Right ventricle myocardium inferior (tissue), 1 donor: Measurements from ENCODE around the gene ERAP2. TPM values are rescaled to one million over a fixed set of nuclear protein-coding genes. Genes with fewer than 3 reads are reported as not detected.
"Not testable (repeated sequence)": the region's sequence is repeated elsewhere in the genome, so short reads cannot be mapped to it uniquely, and the experiment has no call there.

ENCODE experiments used
- ATAC-seq: fragments of 200-7000 bp; cut with Tn5 transposase; one replicate; pipeline ENCODE4 v1.9.1; 2020; ENCODE audit warnings: mild to moderate bottlenecking, moderate library complexity
- DNase-seq: peaks from one replicate; pipeline ENCODE4 v3.0.0; 2021; ENCODE audit errors: missing footprints
- intact Hi-C: fragments of 100-400 bp; cut with DNase I; formaldehyde crosslinking; loops from one replicate; pipeline ENCODE4 v1.11.0; 2022
- total RNA-seq: library from RNA; stranded (reverse); fragmentation: NEBNext Ultra II Directional; extraction: Animal tissue kit (Norgen Biotek cat#: 25700); gene quantifications from one replicate; pipeline ENCODE4 v1.2.1, GENCODE V29; 2021
- donor health status: DM: no; HTN: yes; CAD: no; lungs with severe emphysema.

Gene ERAP2
- total RNA-seq, 1 donor from 2014 or later, result 6.4 TPM

DNA sequence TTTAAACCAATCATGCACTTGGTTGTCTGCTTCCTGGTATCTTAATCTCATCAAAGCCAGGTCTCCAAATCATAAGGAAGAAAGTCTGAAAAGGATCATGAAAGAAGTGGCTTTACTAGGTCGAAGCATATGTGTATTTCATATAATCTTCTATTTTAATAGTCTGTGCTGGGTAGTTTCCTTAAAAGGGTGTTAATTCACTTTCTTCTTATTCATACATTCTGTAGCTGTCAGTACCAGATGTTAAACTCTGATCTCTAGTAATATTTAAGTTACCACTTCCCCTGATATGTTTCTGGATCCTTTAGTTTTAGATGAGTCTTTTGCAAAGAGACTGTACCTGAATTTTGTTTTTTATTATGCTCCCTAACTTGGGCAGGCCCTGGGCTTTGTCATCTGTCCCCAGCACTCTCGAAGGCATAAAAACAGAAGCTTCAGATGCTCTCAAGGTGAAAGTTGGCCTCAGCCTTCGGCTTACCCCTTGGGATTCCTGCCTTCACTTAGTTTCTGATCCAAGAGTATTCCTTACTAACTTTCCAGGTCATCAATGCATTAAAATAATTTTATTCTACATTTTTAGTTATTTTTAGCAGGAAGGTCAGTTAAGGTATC is 44.5 kb downstream of the ERAP2 start:
- intact Hi-C loops, result no loop called here
- DNase-seq (no peak), ATAC-seq (no peak)

DNA sequence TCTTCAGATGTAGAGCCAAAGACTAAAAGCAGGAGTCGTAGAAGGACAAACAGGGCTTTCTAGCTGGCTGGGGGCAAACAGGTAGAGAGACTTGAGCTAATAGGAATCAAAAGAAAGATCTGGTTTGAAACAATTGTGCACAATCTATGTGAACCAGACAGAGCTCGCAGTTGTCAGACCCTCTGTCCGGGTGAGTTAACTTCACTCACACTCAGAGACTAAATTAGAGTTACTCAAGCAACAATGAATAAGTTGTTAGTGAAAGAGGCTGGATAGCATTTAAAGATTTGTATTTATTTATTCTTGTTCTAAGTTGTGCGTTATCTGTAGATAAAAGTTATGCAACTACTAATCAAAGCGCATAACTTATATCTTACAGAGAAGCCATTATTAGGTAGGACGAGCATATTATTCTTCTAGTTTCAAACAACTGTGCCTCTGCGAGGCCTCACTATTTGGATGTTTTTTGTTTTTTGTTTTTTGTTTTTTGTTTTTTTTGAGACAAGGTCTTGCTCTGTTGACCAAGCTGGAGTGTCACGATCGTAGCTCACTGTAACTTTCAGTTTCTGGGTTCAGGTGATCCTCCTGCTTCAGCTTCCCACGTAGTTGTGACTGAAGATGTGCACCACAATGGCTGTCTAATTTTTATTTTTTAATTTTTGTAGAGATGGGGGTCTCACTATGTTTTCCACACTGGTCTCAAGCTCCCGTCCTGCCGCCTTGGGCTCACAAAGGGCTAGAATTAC is 46.4 kb downstream of the ERAP2 start:
- no peak for ATAC-seq
- intact Hi-C loops, result no loop called here
- no peak for DNase-seq

DNA sequence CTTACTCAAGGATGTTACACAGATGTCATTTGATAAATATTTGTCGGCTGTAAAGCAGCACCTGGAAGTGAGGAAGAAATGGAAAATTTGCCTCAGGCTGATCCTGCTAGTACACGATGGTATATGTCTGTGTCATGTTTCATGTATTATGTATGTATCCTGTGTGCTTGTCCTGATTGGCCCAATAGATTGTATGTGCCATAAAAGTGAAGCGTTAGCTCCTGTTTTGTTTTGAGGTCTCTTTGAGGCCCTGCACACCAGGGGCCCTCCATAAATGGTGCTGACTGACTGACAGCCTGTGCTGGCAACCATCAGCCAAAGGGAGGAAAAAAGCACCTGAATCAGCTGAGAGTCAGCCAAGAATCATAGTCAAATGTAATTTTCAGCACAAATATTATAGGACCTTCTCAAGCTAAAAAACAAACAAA is 47.7 kb downstream of the ERAP2 start:
- no peak for DNase-seq
- ATAC-seq, result no peak
- intact Hi-C loops, result no loop called here

DNA sequence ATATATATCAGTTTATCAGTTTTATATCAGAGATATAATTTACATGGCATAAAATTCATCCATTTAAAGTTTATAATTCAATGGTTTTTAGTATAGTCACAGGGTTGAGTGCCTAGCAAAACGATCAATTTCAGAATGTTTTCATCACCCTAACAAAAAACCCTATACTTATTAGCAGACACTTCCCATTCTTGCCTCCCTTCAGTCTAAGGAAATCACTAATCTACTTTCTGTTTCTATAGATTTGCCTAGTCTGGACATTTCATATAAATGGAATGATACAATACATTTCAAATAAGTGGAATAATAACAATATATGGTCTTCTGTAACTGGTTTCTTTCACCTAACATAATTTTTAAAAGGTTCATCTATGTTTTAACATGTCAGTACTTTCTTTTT is 50.0 kb downstream of the ERAP2 start:
- intact Hi-C loops, result no loop called here
- DNase-seq (no peak), ATAC-seq (no peak)

GRCh38 chr5:96927008-96927407 is 50.7 kb downstream of the ERAP2 start:
- intact Hi-C loops, result no loop called here
- ATAC-seq (no peak), DNase-seq (no peak)

DNA sequence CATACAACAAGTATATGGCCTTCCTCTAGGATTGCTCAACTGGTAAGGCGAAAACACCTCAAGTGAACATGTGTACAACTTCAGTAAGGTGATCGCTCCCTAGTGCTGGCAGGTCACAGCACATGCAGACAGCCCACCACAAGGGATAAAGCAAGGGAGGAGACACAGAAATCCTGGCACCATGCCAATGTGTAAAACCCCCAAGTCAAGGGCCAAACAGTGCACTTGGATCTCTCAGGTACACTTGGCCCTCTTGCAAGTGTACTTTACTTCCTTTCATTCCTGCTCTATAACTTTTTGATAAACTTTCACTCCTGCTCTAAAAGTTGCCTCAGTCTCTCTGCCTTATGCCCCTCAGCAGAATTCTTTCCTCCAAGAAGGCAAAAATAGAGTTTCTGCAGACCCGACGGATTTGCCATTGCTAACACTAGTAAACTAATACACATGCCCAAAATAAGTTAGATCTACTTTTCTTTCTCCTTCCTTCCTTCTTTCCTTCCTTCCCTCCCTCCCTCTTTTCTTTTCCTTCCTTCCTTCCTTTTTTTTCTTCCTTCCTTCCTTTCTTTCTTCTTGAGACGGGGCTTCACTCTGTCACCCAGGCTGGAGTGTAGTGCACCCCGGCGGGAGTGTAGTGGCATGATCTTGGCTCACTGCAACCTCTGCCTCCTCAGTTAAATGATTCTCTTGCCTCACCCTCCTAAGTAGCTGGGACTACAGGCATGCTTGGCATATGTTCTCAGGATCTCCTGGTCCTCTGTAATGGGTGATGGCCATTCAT is 52.8 kb downstream of the ERAP2 start:
- intact Hi-C loops, result no loop called here
- ATAC-seq (no peak), DNase-seq (no peak)

DNA sequence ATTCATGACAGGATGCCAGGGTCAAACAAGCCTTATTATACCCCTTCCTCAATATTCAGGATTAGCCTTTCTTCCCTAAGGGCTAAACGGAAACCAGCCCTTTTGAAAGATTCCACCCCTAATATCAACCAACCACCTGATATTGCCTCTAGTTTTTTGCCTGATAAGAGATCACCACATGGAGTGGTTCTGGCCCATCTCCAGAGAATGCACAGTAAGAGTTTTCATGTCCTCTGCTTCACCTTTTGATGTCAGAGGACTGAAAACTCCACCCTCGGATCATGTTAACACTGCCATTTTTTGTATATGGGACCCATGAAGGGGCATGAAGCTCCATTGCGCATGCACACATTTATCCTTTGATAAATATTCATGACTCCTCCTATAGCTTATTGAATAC is 53.8 kb downstream of the ERAP2 start:
- intact Hi-C loops, result no loop called here
- no peak for DNase-seq
- no peak for ATAC-seq

DNA sequence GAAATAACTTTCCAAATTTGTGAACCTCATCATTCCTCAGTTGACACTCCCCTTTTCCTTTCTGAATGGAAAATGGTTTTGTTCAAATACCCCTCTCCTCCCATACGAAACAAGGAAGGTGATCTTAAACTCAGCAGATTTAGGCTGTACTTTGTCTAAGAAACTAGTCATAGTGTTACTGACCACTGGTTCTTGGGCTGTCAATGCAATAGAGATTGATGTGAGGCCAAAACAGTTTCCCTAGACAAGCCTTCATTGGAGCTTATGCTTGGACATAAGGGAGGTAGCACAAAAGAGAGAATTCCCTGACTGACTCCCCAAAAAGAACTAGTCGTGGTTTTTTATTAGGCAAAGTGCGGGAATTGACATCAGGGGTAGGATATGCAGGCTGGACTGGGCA is 54.3 kb downstream of the ERAP2 start:
- no peak for DNase-seq
- intact Hi-C loops, result no loop called here

GRCh38 chr5:96931037-96931436 is 54.7 kb downstream of the ERAP2 start:
- ATAC-seq, intact Hi-C loops, DNase-seq: not testable (repeated sequence)

More for the DNA sequence above, 54.3 kb downstream of the ERAP2 start:
- no peak for ATAC-seq

DNA sequence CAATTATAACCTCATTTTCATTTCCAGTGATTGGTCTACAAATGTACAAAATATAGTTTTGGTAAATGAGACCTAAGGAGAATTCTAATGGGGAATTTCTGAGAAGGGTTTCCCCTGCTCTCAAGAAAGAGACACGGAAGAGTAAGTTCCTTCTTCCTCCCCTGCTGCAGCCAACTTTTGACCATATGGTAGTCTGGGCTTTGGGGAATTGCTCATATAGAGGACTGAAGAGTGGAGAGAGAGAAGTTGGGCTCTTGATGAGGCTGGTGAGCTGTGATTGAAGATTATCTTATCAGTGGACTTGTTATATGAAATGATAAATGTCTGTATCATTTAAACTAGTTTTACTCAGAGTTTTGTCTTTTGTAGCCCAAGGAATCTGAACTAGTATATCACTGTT is 55.3 kb downstream of the ERAP2 start:
- intact Hi-C loops, result no loop called here
- no peak for ATAC-seq
- no peak for DNase-seq

GRCh38 chr5:96932026-96932425 is 55.7 kb downstream of the ERAP2 start:
- DNase-seq, result no peak
- no peak for ATAC-seq
- intact Hi-C loops, result no loop called here

- intact Hi-C loops, result no loop called here
- ATAC-seq, result no peak
- no peak for DNase-seq
Measured at GRCh38 chr5:96933764-96934707, 57.7 kb downstream of the ERAP2 start.

DNA sequence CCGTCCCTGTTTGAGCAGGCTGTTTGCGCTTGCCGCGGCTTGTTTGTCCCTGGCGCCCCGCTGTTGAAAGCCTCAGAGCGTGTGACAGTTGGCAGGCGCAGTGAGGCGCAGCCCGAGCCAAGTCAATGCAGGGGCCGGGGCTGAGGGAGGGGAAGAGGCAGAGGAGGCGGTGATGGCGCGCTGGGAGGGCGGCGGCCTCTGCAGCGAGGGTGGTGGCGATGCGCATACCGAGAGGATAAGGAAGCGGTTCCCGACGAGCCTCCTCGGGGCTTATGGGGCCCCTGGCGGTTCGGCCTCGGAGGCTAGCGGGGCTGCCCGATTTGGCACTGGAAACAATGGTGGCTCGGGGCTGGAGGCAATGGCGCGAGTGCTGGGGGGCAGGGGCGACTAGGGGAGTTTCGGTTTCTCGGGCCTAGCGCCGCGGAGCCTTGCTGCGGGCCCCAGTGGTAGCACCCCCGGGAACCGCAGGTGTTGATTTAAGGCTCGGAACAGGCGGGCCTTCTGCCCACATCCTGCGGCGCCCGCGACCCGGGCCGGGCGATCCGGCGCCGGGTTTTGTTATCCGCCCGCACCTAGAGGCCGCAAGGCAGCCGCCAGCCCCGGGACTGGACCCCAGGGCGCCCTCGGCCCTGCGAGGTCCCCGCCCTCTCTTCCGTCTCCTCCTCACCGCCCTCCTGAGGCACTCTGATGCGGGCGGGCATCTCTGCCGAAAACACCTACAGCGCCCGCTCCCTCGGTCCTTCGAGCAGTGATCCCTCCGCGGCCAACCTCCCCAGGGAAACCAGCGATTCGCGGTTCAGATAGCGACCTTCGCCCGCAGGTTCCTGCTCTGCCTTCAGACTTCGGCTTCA is 58.6 kb downstream of the ERAP2 start:
- DNase-seq, result peak; percentile 97
- intact Hi-C loops, result loop anchor here (5.0 kb wide), 2 partner anchors 128 to 273 kb away; partner anchors contain the start of genes CAST and ERAP1
- peak; percentile 90 for ATAC-seq

- intact Hi-C loops, result loop anchor here (2.0 to 5.0 kb wide), 3 partner anchors 31 to 273 kb away; partner anchors contain the start of genes CAST and ERAP1
- ATAC-seq (peak; percentile 93), DNase-seq (peak; percentile 98)
Measured at GRCh38 chr5:96935559-96936430, 59.5 kb downstream of the ERAP2 start, which contains the start of gene LNPEP. Gene LNPEP (plus strand): TSS chr5:96936080. CDS start chr5:96936156, 76 bp downstream.

GRCh38 chr5:96936431-96937320 is 60.4 kb downstream of the ERAP2 start:
- intact Hi-C loops, result loop anchor here (2.0 to 5.0 kb wide), 3 partner anchors 30 to 274 kb away; partner anchors contain the start of genes CAST and ERAP1
- ATAC-seq (no peak), DNase-seq (peak; percentile 69)

- ATAC-seq (no peak), DNase-seq (no peak)
- intact Hi-C loops, result no loop called here
Measured at GRCh38 chr5:96940586-96940985, 64.3 kb downstream of the ERAP2 start.
